Prostate gland (tissue), 2 donors: ENCODE measurements around the gene CCDC12. TPM values are rescaled to one million over a fixed set of nuclear protein-coding genes. Genes with fewer than 3 reads are reported as not detected.

Source experiments
- DNase-seq: peaks from one replicate; pipeline ENCODE4 v3.0.0-alpha.2; 2019; ENCODE audit warnings: low spot score
- H3K27ac ChIP-seq, 2 donors: fragments of 200-600 bp; sonication (generic); 2 replicates each; pipeline ENCODE4 v1.5.1; 2017 to 2019
- H3K27me3 ChIP-seq: fragments of 200-600 bp; sonication (generic); replicated peaks from 2 replicates; pipeline ENCODE4 v1.5.1; 2019; ENCODE audit not compliant: insufficient read depth
- H3K36me3 ChIP-seq, 2 donors: fragments of 200-600 bp; sonication (generic); 1 replicate in 1 of 2; 2 replicates in 1 of 2; pipeline versions ENCODE4 v1.5.1 to v1.8.1; 2017 to 2019
- H3K4me1 ChIP-seq: fragments of 200-600 bp; sonication (generic); replicated peaks from 2 replicates; pipeline ENCODE4 v1.5.1; 2019
- H3K4me3 ChIP-seq, 2 donors: fragments of 200-600 bp; sonication (generic); 2 replicates each; pipeline ENCODE4 v1.5.1; 2017 to 2019
- H3K9me3 ChIP-seq: fragments of 200-600 bp; sonication (generic); 2 replicates; pipeline ENCODE4 v1.5.1; 2017
- POLR2A ChIP-seq: fragments of 450-650 bp; IDR thresholded peaks from one replicate; pipeline ENCODE4 v1.6.1; 2016; ENCODE audit warnings: antibody characterized with exemption, mild to moderate bottlenecking
- POLR2AphosphoS5 ChIP-seq: sonication (generic); formaldehyde crosslinking; IDR thresholded peaks from one replicate; pipeline ENCODE4 v1.6.1; 2017; ENCODE audit warnings: antibody characterized with exemption
- WGBS: methylation state at CpG from one replicate; pipeline ENCODE4 v1.1.5; 2018; 5-methylcytosine and 5-hydroxymethylcytosine counted together
- intact Hi-C: fragments of 100-400 bp; cut with DNase I; formaldehyde crosslinking; loops from one replicate; pipeline ENCODE4 v1.14.2; 2022
- total RNA-seq, 2 donors: library from RNA; depleted of rRNA; stranded (reverse); fragments of >200 nt; gene quantifications; one replicate each; pipeline ENCODE4 v1.1.0, GENCODE V29; 2016
- TF ChIP-seq, protein P1 (sequence below), 4 experiments: fragments of 200-600 bp in 2 of 4; fragments of 450-650 bp in 2 of 4; sonication (generic) in 2 of 4; IDR thresholded peaks; 1 replicate in 3 of 4; 2 replicates in 1 of 4; pipeline ENCODE4 v1.5.1; 2016 to 2019; ENCODE audit warnings: antibody characterized with exemption in 4 of 4, mild to moderate bottlenecking in 2 of 4, moderate library complexity in 2 of 4

CCDC12 gene
- total RNA-seq, 2 donors from 2014 or later, result 34.6 to 78.7 TPM

DNA sequence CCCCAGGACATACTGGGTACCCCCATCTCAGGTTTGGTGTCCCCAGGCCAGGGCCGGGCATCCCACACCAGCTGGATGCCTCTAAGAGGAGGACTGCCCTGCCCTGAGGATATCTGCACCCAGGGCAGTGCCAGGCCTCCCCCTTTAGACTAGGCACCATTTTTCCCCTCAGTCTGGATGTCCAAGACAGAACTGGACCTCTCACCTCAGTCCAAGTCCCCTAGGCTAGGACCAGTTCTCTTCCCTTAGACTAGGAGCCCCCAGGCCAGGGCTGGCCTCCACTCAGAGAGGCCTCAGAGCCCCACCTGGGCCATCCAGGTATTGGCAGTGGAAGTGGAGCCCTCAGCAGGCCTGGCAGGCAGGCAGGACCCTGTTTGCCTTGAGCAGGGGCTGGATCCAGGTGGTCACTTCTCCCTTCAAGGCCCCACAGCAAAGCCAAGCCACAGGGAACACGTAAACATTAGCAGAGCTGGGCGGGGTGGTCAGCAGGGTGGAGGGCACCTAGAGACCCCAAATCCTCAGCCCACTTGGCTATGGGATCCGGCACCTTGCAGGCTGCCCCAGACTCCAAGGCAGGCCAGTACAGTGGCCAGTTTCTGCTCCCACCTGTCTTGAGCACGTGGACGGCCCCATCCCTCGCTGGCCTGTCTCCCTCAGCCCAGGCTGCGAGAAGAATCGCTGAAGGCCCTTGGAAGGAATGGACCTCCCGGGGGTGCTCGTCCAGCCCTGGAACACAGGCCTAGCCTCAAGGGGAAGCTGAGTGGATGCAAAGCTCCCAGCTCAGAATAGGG, 70.7 kb downstream of the CCDC12 start:
- DNase-seq, result no peak
- TF ChIP-seq, protein P1, sequence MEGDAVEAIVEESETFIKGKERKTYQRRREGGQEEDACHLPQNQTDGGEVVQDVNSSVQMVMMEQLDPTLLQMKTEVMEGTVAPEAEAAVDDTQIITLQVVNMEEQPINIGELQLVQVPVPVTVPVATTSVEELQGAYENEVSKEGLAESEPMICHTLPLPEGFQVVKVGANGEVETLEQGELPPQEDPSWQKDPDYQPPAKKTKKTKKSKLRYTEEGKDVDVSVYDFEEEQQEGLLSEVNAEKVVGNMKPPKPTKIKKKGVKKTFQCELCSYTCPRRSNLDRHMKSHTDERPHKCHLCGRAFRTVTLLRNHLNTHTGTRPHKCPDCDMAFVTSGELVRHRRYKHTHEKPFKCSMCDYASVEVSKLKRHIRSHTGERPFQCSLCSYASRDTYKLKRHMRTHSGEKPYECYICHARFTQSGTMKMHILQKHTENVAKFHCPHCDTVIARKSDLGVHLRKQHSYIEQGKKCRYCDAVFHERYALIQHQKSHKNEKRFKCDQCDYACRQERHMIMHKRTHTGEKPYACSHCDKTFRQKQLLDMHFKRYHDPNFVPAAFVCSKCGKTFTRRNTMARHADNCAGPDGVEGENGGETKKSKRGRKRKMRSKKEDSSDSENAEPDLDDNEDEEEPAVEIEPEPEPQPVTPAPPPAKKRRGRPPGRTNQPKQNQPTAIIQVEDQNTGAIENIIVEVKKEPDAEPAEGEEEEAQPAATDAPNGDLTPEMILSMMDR (IDR thresholded peaks at IDR 0.05), result no peak
- TF ChIP-seq POLR2AphosphoS5, result no peak
- no peak for TF ChIP-seq POLR2A
- intact Hi-C loops, result loop anchor here (5.0 kb wide), 1 partner anchor 39 kb away; no protein-coding TSS in a partner anchor
- H3K4me3 ChIP-seq, result no peak overlapping the region
- H3K9me3 ChIP-seq, result no peaks in the 10 kb centered on the region
- H3K36me3 ChIP-seq, result no peaks in the 10 kb centered on the region
- 90% methylated on average over 10 of the region's 11 CpGs for WGBS
- no peaks in the 10 kb centered on the region for H3K27me3 ChIP-seq
- H3K27ac ChIP-seq, result no peak overlapping the region
- H3K4me1 ChIP-seq, result no peaks in the 10 kb centered on the region

GRCh38 chr3:46905213-46905560, 71.4 kb downstream of the CCDC12 start:
- no peak overlapping the region for H3K4me3 ChIP-seq
- no peaks in the 10 kb centered on the region for H3K4me1 ChIP-seq
- no peaks in the 10 kb centered on the region for H3K36me3 ChIP-seq
- no peak for DNase-seq
- TF ChIP-seq, protein P1 (IDR thresholded peaks at IDR 0.05), result no peak
- no peak for TF ChIP-seq POLR2A
- TF ChIP-seq POLR2AphosphoS5, result no peak
- no peak overlapping the region for H3K27ac ChIP-seq
- intact Hi-C loops, result loop anchor here (5.0 kb wide), 1 partner anchor 38 kb away; no protein-coding TSS in a partner anchor
- 98% methylated on average over 3 of the region's 3 CpGs for WGBS
- H3K9me3 ChIP-seq, result no peaks in the 10 kb centered on the region
- no peaks in the 10 kb centered on the region for H3K27me3 ChIP-seq

DNA sequence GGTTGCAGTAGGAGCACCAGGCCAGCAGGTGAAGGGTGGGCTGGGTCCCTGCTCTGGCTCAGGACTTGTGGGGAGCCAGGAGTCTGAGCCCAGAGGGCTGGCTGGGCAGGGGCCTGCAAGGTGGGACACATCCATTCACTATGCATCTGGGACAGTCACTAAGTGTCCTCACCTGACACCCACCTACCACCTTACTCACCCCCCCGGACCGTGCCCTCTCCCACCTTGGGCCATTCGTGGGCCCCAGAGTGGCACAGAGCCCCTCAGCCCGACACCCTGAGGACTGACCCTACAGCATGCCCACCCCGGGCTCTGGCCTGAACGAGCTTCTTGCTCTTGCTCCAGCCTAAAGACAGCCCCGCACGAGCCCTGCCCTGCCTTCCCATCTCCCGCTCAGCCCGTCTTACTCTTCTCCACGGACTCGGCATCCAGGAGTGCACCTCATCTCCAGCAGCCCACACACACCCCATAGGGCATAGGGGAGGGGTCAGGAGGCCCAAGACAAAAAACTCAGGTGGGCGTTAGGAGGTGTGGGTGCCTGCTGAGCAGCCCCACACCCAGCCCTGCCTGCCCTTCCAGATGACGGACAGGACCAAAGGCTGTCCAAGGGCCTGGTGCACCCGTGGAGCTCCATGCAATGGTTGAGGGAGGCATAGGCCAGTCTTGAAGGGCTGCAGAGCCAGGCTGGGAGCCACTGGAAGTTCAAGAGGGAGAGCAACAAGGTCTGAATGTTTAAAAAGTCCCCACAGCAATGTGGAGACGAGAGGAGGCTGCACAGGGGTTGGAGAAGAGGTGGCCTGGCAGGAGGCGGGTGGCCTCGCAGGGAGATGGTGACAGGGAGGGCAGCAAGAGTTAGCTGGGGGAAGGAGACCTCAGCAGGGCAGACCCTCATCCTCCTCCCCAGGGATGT, 72.0 kb downstream of the CCDC12 start:
- Histone ChIP-seq H3K27me3 (no peaks in the 10 kb centered on the region), H3K27ac (no peak overlapping the region), H3K36me3 (no peaks in the 10 kb centered on the region), H3K9me3 (no peaks in the 10 kb centered on the region), H3K4me1 (no peaks in the 10 kb centered on the region), H3K4me3 (no peak overlapping the region)
- DNase-seq, result no peak
- 84% methylated on average over 18 of the region's 18 CpGs for WGBS
- no peak for TF ChIP-seq POLR2A
- TF ChIP-seq, protein P1 (IDR thresholded peaks at IDR 0.05), result no peak
- TF ChIP-seq POLR2AphosphoS5, result no peak
- intact Hi-C loops, result loop anchor here (5.0 kb wide), 1 partner anchor 37 kb away; no protein-coding TSS in a partner anchor

DNA sequence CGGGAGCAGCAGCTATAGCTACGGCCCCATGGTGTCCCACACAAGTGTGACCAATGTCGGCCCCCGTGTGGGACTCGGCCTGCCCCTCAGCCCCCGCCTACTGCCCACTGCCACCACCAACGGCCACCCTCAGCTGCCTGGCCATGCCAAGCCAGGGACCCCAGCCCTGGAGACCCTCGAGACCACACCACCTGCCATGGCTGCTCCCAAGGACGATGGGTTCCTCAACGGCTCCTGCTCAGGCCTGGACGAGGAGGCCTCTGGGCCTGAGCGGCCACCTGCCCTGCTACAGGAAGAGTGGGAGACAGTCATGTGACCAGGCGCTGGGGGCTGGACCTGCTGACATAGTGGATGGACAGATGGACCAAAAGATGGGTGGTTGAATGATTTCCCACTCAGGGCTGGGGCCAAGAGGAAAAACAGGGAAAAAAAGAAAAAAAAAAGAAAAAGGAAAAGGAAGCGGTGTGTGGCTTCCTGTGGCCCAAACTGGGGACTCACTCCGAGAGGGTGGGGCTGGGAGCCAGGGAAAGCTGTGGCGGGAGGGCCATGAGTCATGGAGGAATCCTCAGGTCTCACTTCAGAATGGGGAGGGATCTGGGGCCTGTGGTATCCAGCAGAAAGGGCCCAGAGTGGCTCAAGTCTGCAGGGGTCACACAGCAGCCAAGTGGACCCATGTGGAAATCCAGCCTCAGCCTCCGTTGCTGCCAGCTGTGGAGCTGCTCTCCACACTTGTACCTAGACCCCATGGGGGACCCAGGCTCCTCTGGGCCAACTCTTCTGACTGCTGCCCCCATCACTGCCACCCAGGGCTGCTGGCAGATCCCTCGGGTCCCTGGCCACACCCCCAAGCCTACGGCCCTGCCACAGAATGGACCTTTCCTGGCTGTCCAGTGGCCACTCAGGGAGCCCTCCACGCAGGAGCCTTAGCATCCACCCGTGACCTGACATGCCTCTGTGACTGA, 72.9 kb downstream of the CCDC12 start:
- H3K36me3 ChIP-seq, result no peaks in the 10 kb centered on the region
- intact Hi-C loops, result no loop called here
- DNase-seq, result no peak

More for the DNA sequence above, 72.9 kb downstream of the CCDC12 start:
- Histone ChIP-seq H3K27ac (no peak overlapping the region), H3K9me3 (no peaks in the 10 kb centered on the region), H3K27me3 (no peaks in the 10 kb centered on the region), H3K4me3 (no peak overlapping the region), H3K4me1 (peaks cover 4% of the 10 kb centered on the region)
- TF ChIP-seq POLR2AphosphoS5, result no peak
- TF ChIP-seq, protein P1 (IDR thresholded peaks at IDR 0.05), result no peak
- no peak for TF ChIP-seq POLR2A
- 85% methylated on average over 21 of the region's 21 CpGs for WGBS
